Fibroblast of gingiva (primary cell): ENCODE measurements around the gene HEXB.
"Not testable (repeated sequence)": the region's sequence is repeated elsewhere in the genome, so short reads cannot be mapped to it uniquely, and the experiment has no call there.

Experiments
- DNase-seq: peaks from one replicate; pipeline ENCODE4 v3.0.0-alpha.2; 2011; ENCODE audit warnings: low read depth

Gene HEXB

DNA sequence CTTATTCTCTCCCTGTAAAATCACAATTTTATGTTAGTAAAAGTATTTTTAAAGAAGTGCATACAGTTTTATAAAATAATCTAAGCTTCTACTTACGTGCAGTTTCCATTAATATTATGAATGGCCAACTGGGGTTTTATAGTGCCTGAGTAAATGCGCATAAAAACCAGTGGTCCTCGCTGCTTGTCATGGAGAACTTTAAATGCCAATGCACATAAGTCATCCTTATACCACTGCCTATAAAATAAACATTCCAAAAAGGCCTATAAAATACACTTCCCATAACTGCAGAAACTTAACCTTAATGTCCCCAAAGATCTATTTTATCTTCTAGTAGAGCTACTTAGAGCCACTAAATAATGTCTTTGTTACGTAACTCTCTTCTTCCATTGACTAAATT is 53.4 kb downstream of the HEXB start:
- no peak for DNase-seq

DNA sequence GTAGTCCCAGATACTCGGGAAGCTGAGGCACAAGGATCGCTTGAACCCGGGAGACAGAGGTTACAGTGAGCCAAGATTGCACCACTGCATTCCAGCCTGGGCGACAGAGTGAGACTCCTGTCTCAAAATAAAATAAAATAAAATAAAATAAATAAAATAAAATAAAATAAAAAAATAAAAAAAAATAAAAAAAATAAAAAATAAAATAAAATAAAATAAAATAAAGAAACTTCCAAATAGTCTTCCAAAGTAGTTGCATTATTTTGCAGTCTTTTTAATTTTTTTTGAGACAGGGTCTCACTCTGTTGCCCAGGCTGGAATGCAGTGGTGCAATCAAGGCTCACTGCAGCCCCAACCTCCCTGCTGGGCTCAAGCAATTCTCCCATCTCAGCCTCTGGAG is 63.7 kb downstream of the HEXB start:
- not testable (repeated sequence) for DNase-seq

DNA sequence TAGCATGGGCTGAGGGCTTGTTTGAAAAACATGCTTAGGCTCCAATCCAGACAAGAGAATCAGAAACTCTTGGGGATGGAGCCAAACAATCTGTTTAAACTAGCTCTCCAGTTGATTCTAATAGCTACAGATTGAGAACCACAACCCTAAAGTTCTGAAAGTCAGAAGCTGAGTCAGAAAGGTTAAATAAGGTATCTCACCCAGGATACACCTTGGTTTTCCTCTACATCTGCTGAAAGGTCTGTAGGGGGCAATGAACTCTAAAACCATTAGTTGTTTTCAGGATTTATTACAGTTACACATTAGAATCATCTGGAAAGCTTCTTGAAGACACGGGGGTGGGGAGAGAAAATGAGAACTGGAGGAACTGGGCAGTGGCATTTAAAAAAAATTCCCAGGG is 76.2 kb downstream of the HEXB start:
- DNase-seq: no peak

DNA sequence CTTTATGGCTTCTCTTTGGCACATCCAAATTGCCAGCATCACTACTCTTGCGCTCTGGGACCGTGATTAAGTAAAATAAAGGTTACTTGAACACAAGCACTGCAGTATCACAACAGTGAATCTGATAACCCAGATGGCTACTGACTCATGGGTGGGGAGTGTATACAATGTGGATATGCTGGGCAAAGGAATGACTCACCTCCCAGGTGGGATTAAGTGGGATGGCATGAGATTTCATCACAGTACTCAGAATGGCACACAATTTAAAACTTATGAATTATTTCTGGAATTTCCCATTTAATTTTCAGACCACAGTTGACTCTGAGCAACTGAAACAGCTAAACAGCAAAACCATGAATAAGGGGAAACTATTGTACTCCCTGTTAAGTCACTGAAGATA is 77.6 kb downstream of the HEXB start:
- DNase-seq: peak; percentile 51

DNA sequence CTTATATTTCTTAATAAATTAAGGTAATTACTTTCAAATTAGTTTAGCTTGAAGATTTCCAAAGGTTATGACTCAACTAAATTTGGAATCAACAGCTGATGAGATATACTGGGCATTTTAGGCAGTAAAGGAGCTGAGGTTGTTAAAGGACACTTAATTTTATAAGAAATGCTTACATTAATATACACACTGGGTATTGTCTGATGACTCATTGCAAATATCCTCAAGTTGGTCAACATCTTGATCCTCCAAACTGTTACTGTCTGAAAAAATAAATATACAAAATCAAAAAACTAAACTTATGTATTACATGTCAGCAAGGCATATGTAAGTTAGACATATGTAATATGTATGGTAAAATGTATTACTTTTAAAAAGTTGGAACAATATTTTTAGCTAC is 78.5 kb downstream of the HEXB start:
- DNase-seq: no peak

DNA sequence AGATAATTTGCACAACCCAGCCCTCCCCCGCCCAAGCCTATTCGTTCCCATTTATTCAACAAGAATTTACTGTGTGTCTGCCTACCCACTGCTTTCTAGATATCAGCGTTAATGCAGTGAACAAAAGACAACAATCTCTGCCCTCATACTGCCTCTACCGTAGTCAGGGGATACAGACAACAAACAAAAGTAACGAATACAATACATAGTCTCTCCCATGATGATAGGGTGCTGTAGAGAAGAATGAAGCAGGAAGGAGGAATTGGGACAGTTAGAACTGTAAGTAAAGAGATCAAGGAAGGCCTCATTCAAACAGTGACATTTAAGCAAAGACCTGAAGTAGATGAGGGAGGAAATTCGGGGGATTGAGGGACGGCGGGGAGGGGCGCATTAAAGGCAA is 80.2 kb downstream of the HEXB start:
- DNase-seq: no peak

DNA sequence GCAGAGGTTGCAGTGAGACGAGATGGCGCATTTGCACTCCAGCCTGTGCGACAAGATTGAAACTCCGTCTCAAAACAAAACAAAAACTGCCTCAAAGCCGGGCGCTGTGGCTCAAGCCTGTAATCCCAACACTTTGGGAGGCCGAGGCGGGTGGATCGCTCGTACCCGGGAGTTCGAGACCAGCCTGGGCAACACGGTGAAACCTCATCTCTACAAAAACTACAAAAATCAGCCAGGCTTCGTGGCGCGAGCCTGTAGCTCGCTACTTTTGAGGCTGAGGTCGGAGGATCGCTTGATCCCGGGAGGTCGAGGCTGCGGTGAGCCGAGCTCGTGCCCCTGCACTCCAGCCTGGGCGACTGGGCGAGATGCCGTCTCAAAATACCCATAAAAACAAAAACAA is 80.9 kb downstream of the HEXB start:
- no peak for DNase-seq

DNA sequence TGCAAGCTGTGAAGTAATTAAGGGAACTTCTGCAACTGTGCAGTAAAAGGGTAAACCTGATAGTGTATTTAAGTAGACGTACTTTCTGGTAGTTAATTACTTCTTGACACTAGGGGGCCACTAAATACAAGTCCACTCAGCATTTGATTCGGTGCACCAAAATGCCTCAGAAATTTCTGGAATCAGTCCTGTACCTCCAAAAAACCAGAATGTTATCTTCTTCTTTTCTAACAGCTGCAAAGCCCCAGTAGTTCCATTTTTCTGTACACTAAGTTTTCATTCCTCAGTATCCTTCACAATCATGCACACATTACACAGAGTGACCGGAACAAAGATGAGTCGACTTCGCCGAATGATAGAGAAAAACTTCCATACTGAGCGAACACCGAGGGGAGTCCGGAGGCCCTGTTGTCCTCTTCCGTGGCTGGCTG is 81.4 kb downstream of the HEXB start:
- peak; percentile 42 for DNase-seq

DNA sequence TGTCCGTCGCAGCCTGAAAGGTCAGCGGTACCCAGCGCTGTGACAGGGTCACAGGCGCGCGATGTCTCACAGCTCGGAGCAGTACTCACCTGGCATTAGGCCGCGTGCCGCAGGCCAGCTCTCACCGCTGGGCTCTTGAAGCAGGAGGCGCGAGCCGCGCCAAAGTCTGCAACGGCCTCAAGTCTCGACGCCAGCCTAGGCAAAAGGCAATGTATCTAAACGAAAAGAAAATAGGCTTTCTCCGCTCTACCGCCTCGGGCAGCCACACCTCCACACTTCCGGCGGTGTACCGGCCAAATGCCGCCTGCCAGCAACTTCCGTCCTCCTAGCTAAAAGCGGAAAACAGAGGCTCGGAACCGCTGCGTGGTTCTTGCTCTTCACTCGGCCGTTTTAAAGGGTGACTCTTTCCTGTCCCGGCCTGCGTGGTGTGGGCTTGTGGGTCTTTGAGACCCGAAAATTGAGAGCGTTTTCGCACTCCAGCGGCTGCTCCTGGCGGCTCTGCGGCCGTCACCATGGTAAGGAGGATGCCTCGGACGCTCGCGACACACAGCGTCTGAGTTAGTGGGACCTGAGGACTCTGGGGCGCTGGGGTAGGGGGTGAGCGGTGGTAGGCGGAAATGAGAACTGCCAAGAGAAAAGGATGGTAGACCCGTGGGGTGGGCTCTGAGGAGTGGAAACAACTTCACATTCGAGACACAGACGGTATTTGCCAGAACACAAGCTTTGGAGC is 82.0 kb downstream of the HEXB start, which contains the start of the genes GFM2 and NSA2:
Gene GFM2 (minus strand): TSS at position 269 of the 730 bp plus-strand sequence. CDS start 3,375 bp downstream, outside the sequence.
Gene NSA2 (plus strand): TSS at position 401 of the 730 bp plus-strand sequence. CDS start 112 bp downstream, at position 513.
- DNase-seq: peak; percentile 92

DNA sequence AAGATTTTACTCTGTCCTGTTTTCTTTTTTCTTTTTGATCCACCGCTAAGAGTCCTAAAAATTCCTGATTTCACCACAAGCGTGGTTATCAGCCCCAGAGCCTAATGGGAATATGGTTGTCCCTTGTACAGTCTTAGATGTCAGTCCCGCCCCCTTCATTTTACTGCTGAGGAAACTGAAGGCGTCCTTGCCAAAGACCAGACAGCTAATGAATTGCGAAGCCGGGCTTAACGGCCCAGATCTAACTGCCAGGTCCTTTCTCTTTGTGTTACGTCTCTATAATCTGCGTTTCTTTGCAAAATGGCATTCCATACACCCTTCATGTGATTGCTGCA is 82.5 kb downstream of the HEXB start:
- peak; percentile 63 for DNase-seq
